GM12878 (cell line): ENCODE results near the gene TTLL4. TPM values are rescaled to one million over a fixed set of nuclear protein-coding genes. Genes with fewer than 3 reads are reported as not detected.
A peak's percentile ranks its signal among the peaks of the same experiment; 100 is the strongest.

ENCODE experiments used
- ATF3 ChIP-seq: IDR thresholded peaks from 2 replicates; pipeline ENCODE4 v1.6.1; 2011; ENCODE audit warnings: low read depth, mild to moderate bottlenecking, low read length, moderate library complexity, borderline replicate concordance; ENCODE audit errors: extremely low read depth
- BCL11A ChIP-seq: IDR thresholded peaks from 2 replicates; pipeline ENCODE4 v1.6.1; 2011; ENCODE audit warnings: low read depth, low read length
- EED ChIP-seq: sonication (generic); IDR thresholded peaks from 2 replicates; pipeline ENCODE4 v1.6.1; 2016; ENCODE audit warnings: antibody characterized with exemption, low read depth
- ETV6 ChIP-seq, 2 experiments: fragments of 450-650 bp in 1 of 2; IDR thresholded peaks in 1 of 2; conservative IDR thresholded peaks in 1 of 2; 2 replicates each; pipeline ENCODE4 v1.6.1; 2014; ENCODE audit warnings: antibody characterized with exemption in 1 of 2, borderline replicate concordance in 1 of 2, low read depth in 1 of 2, mild to moderate bottlenecking in 1 of 2, moderate library complexity in 1 of 2
- FOXK2 ChIP-seq: fragments of 450-650 bp; IDR thresholded peaks from 2 replicates; pipeline ENCODE4 v1.6.1; 2017; ENCODE audit warnings: mild to moderate bottlenecking, moderate library complexity
- HDAC2 ChIP-seq: fragments of 200-600 bp; sonication (generic); IDR thresholded peaks from 2 replicates; pipeline ENCODE4 v1.6.1; 2017
- HDGF ChIP-seq: fragments of 450-650 bp; IDR thresholded peaks from 2 replicates; pipeline ENCODE4 v1.6.1; 2016; ENCODE audit warnings: antibody characterized with exemption
- IKZF2 ChIP-seq, 2 experiments: fragments of 450-650 bp; IDR thresholded peaks; 2 replicates each; pipeline ENCODE4 v1.6.1; 2017; ENCODE audit warnings: mild to moderate bottlenecking in 2 of 2, moderate library complexity in 2 of 2
- IRF3 ChIP-seq: fragments of 450-650 bp; IDR thresholded peaks from 2 replicates; pipeline ENCODE4 v1.6.1; 2014; ENCODE audit warnings: mild to moderate bottlenecking
- IRF4 ChIP-seq: IDR thresholded peaks from 2 replicates; pipeline ENCODE4 v1.6.1; 2011; ENCODE audit warnings: low read depth, low read length
- KAT2A ChIP-seq: conservative IDR thresholded peaks from 2 replicates; pipeline ENCODE4 v1.6.1; 2011; ENCODE audit warnings: low read depth, low read length; ENCODE audit not compliant: control insufficient read depth
- KDM1A ChIP-seq: fragments of 200-600 bp; sonication (generic); IDR thresholded peaks from 2 replicates; pipeline ENCODE4 v1.6.1; 2016; ENCODE audit warnings: borderline replicate concordance
- LARP7 ChIP-seq: fragments of 450-650 bp; IDR thresholded peaks from 2 replicates; pipeline ENCODE4 v1.6.1; 2017; ENCODE audit warnings: mild to moderate bottlenecking
- MTA3 ChIP-seq: IDR thresholded peaks from 2 replicates; pipeline ENCODE4 v1.6.1; 2012; ENCODE audit warnings: low read length, inconsistent platforms, borderline replicate concordance
- MXI1 ChIP-seq: fragments of 150-350 bp; IDR thresholded peaks from 2 replicates; pipeline ENCODE4 v1.6.1; 2011; ENCODE audit warnings: low read depth, mild to moderate bottlenecking, inconsistent platforms, low read length, improper control_type of control experiment
- MYB ChIP-seq: fragments of 150-350 bp; IDR thresholded peaks from 2 replicates; pipeline ENCODE4 v1.6.1; 2014; ENCODE audit warnings: mild to moderate bottlenecking, low read depth, low read length, borderline replicate concordance
- MYC ChIP-seq: IDR thresholded peaks from 2 replicates; pipeline ENCODE4 v1.6.1; 2011; ENCODE audit warnings: mild to moderate bottlenecking, low read length, moderate library complexity, inconsistent platforms; ENCODE audit not compliant: insufficient read depth, insufficient replicate concordance, insufficient read length, severe bottlenecking
- NR2F1 ChIP-seq: fragments of 450-650 bp; conservative IDR thresholded peaks from 2 replicates; pipeline ENCODE4 v1.6.1; 2017; ENCODE audit warnings: mild to moderate bottlenecking
- PAX5 ChIP-seq: IDR thresholded peaks from 2 replicates; pipeline ENCODE4 v1.6.1; 2011; ENCODE audit warnings: low read depth, low read length, borderline replicate concordance
- RFX5 ChIP-seq: IDR thresholded peaks from 2 replicates; pipeline ENCODE4 v1.6.1; 2011; ENCODE audit warnings: low read depth, low read length, improper control_type of control experiment
- TARDBP ChIP-seq: IDR thresholded peaks from 2 replicates; pipeline ENCODE4 v1.6.1; 2016; ENCODE audit warnings: borderline replicate concordance
- TBL1XR1 ChIP-seq: IDR thresholded peaks from 2 replicates; pipeline ENCODE4 v1.6.1; 2012; ENCODE audit warnings: low read depth, low read length, improper control_type of control experiment
- WRNIP1 ChIP-seq: IDR thresholded peaks from 2 replicates; pipeline ENCODE4 v1.6.1; 2011; ENCODE audit warnings: low read depth, low read length, improper control_type of control experiment, borderline replicate concordance
- YBX1 ChIP-seq: fragments of 450-650 bp; IDR thresholded peaks from 2 replicates; pipeline ENCODE4 v1.6.1; 2016; ENCODE audit warnings: antibody characterized with exemption
- YY1 ChIP-seq: IDR thresholded peaks from 2 replicates; pipeline ENCODE4 v1.6.1; 2011; ENCODE audit warnings: low read depth, mild to moderate bottlenecking, low read length
- ZBTB40 ChIP-seq: fragments of 450-650 bp; IDR thresholded peaks from 2 replicates; pipeline ENCODE4 v1.6.1; 2016; ENCODE audit warnings: mild to moderate bottlenecking, moderate library complexity, borderline replicate concordance
- ZNF274 ChIP-seq: IDR thresholded peaks from one replicate; pipeline ENCODE4 v1.8.0; 2011; ENCODE audit not compliant: insufficient read length, insufficient read depth
- polyA plus RNA-seq, 11 experiments: library from polyadenylated mRNA; depleted of rRNA in 4 of 11; unstranded in 6 of 11; stranded (reverse) in 5 of 11; fragments of >200 nt; fragmentation: Nextera tagmentation in 4 of 11; fragmentation: Illumina TruSeq in 1 of 11; extraction: Ambion mirVana in 4 of 11; extraction: Trizol in 1 of 11; gene quantifications; 1 replicate in 1 of 11; 2 replicates in 10 of 11; pipeline versions ENCODE4 v1.2.1 to v1.2.3, GENCODE V29; 2011 to 2016; ENCODE audit warnings: inconsistent platforms in 2 of 11, missing spikeins in 2 of 11, low read depth in 1 of 11
- total RNA-seq, 4 experiments: library from RNA; depleted of rRNA in 3 of 4; stranded (reverse); fragments of >200 nt in 3 of 4; fragmentation: Illumina TruSeq in 1 of 4; extraction: Trizol in 1 of 4; gene quantifications; 2 replicates each; pipeline versions ENCODE4 v1.2.1 to v1.2.3, GENCODE V29; 2013 to 2021
- TF ChIP-seq, protein P1 (sequence below): IDR thresholded peaks from 2 replicates; pipeline ENCODE4 v1.6.1; 2011; ENCODE audit warnings: mild to moderate bottlenecking, low read depth, low read length, moderate library complexity; ENCODE audit not compliant: insufficient replicate concordance

The TTLL4 gene
- total and polyA plus RNA-seq, 10 of the 15 experiments (the other 5 are each of a cell fraction or from before 2014, with no cell fraction given) = 16.6 to 63.1 (median 32.9) TPM

DNA sequence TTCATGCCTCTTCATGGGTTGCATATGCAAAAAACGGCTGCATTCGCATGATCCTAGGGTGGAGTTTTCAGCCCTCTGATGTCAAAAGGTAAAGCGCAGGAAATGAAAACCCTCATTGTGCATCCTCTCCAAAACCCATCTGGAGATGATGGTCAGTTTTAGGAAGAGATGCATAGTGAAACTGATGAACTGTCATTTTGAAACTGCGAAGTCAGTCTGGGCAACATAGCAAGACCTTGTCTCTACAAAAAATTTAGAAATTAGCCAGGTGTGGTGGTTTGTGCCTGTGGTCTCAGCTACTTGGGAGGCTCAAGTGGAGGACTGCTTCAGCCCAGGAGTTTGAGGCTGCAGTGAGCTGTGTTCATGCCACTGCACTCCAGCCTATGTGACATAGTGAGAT lies 2.5 kb upstream of the TTLL4 start (continued):
- TF ChIP-seq FOXK2 = no peak
- TF ChIP-seq KAT2A = no peak
- peak; percentile 67 for TF ChIP-seq EED
- no peak for TF ChIP-seq YBX1
- TF ChIP-seq MXI1 = no peak
- peak; percentile 42 to 47; a peak in 2 of 4 replicates for TF ChIP-seq IKZF2 (IDR thresholded peaks at IDR 0.05)
- TF ChIP-seq ZBTB40 = no peak
- no peak for TF ChIP-seq KDM1A
- TF ChIP-seq TBL1XR1 = no peak
- TF ChIP-seq LARP7 = no peak
- TF ChIP-seq, protein P1, sequence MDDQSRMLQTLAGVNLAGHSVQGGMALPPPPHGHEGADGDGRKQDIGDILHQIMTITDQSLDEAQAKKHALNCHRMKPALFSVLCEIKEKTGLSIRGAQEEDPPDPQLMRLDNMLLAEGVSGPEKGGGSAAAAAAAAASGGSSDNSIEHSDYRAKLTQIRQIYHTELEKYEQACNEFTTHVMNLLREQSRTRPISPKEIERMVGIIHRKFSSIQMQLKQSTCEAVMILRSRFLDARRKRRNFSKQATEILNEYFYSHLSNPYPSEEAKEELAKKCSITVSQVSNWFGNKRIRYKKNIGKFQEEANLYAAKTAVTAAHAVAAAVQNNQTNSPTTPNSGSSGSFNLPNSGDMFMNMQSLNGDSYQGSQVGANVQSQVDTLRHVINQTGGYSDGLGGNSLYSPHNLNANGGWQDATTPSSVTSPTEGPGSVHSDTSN = no peak
- no peak for TF ChIP-seq MYB
- TF ChIP-seq YY1 = no peak
- no peak for TF ChIP-seq NR2F1
- no peak for TF ChIP-seq IRF3
- TF ChIP-seq PAX5 = no peak
- peak; percentile 82; the same call in 1 of the 2 replicates for TF ChIP-seq IRF4
- peak; percentile 18; the same call in 1 of the 2 replicates for TF ChIP-seq BCL11A
- no peak for TF ChIP-seq ATF3
- TF ChIP-seq TARDBP = no peak
- no peak for TF ChIP-seq MYC
- no peak for TF ChIP-seq ZNF274
- TF ChIP-seq MTA3 = peak; percentile 49; the same call in 1 of the 2 replicates
- no peak for TF ChIP-seq HDGF
- peak in 1 of 2 experiments; percentile 93; a peak in 2 of 4 replicates for TF ChIP-seq ETV6 (conservative IDR thresholded peaks at IDR 0.05 in 1 of 2, IDR thresholded peaks at IDR 0.05 in 1 of 2; ENCODE audit: borderline replicate concordance in 1 of 2, low read depth in 1 of 2)
- no peak for TF ChIP-seq WRNIP1
- no peak for TF ChIP-seq HDAC2
- TF ChIP-seq RFX5 = no peak
